SK-N-SH treated with all-trans-retinoic acid at 6 μM for 48 hours (cell line): ENCODE measurements around the gene JPH3.

Source experiments
- ARNTL ChIP-seq: fragments of 450-650 bp; formaldehyde crosslinking; IDR thresholded peaks from 2 replicates; pipeline ENCODE4 v1.5.0; 2020; ENCODE audit warnings: low read depth, mild to moderate bottlenecking, moderate library complexity, borderline replicate concordance
- CREB5 ChIP-seq: fragments of 250-450 bp; sonication (Bioruptor Pico); IDR thresholded peaks from 2 replicates; pipeline ENCODE4 v1.5.1; 2020; ENCODE audit warnings: low read depth, mild to moderate bottlenecking, moderate library complexity
- ZFP30 ChIP-seq: fragments of 450-650 bp; formaldehyde crosslinking; IDR thresholded peaks from 2 replicates; pipeline ENCODE4 v1.5.0; 2022; ENCODE audit warnings: mild to moderate bottlenecking, moderate library complexity
- ZNF70 ChIP-seq: fragments of 450-650 bp; formaldehyde crosslinking; IDR thresholded peaks from 2 replicates; pipeline ENCODE4 v1.5.0; 2020; ENCODE audit warnings: mild to moderate bottlenecking, moderate library complexity

GRCh38 chr16:87558682-87559081 is 43.6 kb upstream of the JPH3 start:
- TF ChIP-seq CREB5 (CRISPR knock-in tag) = no peak
- TF ChIP-seq ARNTL = no peak
- no peak for TF ChIP-seq ZFP30 (CRISPR knock-in tag)
- no peak for TF ChIP-seq ZNF70 (CRISPR knock-in tag)
